A549 (cell line): ENCODE measurements around the gene NAV2. TPM values are rescaled to one million over a fixed set of nuclear protein-coding genes. Genes with fewer than 3 reads are reported as not detected.

Source experiments
- ATAC-seq, 2 experiments: fragments of 200-7000 bp in 1 of 2; fragments of >200 bp in 1 of 2; cut with Nextera tagmentation in 1 of 2; cut with Tn5 transposase in 1 of 2; 3 replicates each; pipeline versions ENCODE4 v1.8.0 to v1.9.1; 2018 to 2020; ENCODE audit warnings: mild to moderate bottlenecking in 1 of 2, moderate library complexity in 1 of 2
- CTCF ChIA-PET: fragments of 300-600 bp; sonication (Branson Sonifier 250); formaldehyde crosslinking; extraction: SDS; loops from one replicate; lab custom pipeline; 2021; ENCODE audit warnings: antibody characterized with exemption, inconsistent platforms; lab: Yijun Ruan, JAX
- POLR2A ChIA-PET: fragments of 350-600 bp; formaldehyde crosslinking; extraction: SDS; loops from one replicate; lab custom pipeline; 2021; ENCODE audit warnings: antibody characterized with exemption, inconsistent platforms; lab: Yijun Ruan, JAX
- DNase-seq, 2 experiments: peaks; one replicate each; pipeline versions ENCODE4 v3.0.0 to v3.0.0-alpha.2; 2011 to 2016; ENCODE audit warnings: low read depth in 1 of 2, low spot score in 1 of 2
- FAIRE-seq: peaks from 2 replicates; lab custom pipeline; 2011; peaks lifted over from hg19 to GRCh38; lab: Jason Lieb, UNC
- H3K27ac ChIP-seq, 2 experiments: fragments of >200 bp; sonication (Bioruptor Twin); formaldehyde crosslinking; 3 replicates each; pipeline ENCODE4 v1.5.1; 2016 to 2017
- H3K4me1 ChIP-seq: fragments of >200 bp; sonication (Bioruptor Twin); formaldehyde crosslinking; 3 replicates; pipeline ENCODE4 v1.6.1; 2016
- H3K4me2 ChIP-seq: fragments of >200 bp; sonication (Bioruptor Twin); formaldehyde crosslinking; 3 replicates; pipeline ENCODE4 v1.6.1; 2016
- H3K4me3 ChIP-seq: fragments of >200 bp; sonication (Bioruptor Twin); formaldehyde crosslinking; 3 replicates; pipeline ENCODE4 v1.5.1; 2016
- H3K9me3 ChIP-seq: fragments of >200 bp; sonication (Bioruptor Twin); formaldehyde crosslinking; 3 replicates; pipeline ENCODE4 v1.6.1; 2016
- ATOH8 ChIP-seq: fragments of 250-450 bp; sonication (Bioruptor Pico); IDR thresholded peaks from 2 replicates; pipeline ENCODE4 v1.5.0; 2020; ENCODE audit warnings: low read depth, mild to moderate bottlenecking, moderate library complexity
- BHLHE40 ChIP-seq: IDR thresholded peaks from 2 replicates; pipeline ENCODE4 v1.6.1; 2012; ENCODE audit warnings: low read depth, low read length, inconsistent platforms
- CBX8 ChIP-seq: fragments of 200-600 bp; sonication (generic); IDR thresholded peaks from 2 replicates; pipeline ENCODE4 v1.6.1; 2016
- CHD4 ChIP-seq: fragments of 200-600 bp; sonication (generic); IDR thresholded peaks from 2 replicates; pipeline ENCODE4 v1.6.1; 2016; ENCODE audit warnings: antibody characterized with exemption, mild to moderate bottlenecking, borderline replicate concordance
- EHMT2 ChIP-seq: fragments of 200-600 bp; sonication (generic); IDR thresholded peaks from 2 replicates; pipeline ENCODE4 v1.6.1; 2016; ENCODE audit warnings: antibody characterized with exemption, low read depth, mild to moderate bottlenecking, moderate library complexity
- ESRRA ChIP-seq: fragments of 150-350 bp; IDR thresholded peaks from 2 replicates; pipeline ENCODE4 v1.6.1; 2014; ENCODE audit warnings: mild to moderate bottlenecking, low read length, borderline replicate concordance
- FOSB ChIP-seq: fragments of 250-450 bp; sonication (Bioruptor Pico); IDR thresholded peaks from 2 replicates; pipeline ENCODE4 v1.5.0; 2020; ENCODE audit warnings: mild to moderate bottlenecking, moderate library complexity
- HOXA7 ChIP-seq: fragments of 250-450 bp; sonication (Bioruptor Pico); IDR thresholded peaks from 2 replicates; pipeline ENCODE4 v1.5.0; 2020; ENCODE audit warnings: mild to moderate bottlenecking, moderate library complexity
- JUN ChIP-seq, 2 experiments: fragments of >200 bp; sonication (Bioruptor Twin); formaldehyde crosslinking; IDR thresholded peaks; 2 replicates in 1 of 2; 3 replicates in 1 of 2; pipeline ENCODE4 v1.6.1; 2016 to 2017
- KDM1A ChIP-seq: fragments of 200-600 bp; sonication (generic); IDR thresholded peaks from 2 replicates; pipeline ENCODE4 v1.6.1; 2016; ENCODE audit warnings: low read depth, mild to moderate bottlenecking
- MAFK ChIP-seq: fragments of 450-650 bp; IDR thresholded peaks from 2 replicates; pipeline ENCODE4 v1.6.1; 2014; ENCODE audit not compliant: partially characterized antibody
- MAZ ChIP-seq: fragments of 150-350 bp; IDR thresholded peaks from 2 replicates; pipeline ENCODE4 v1.6.1; 2014; ENCODE audit warnings: antibody characterized with exemption, low read depth, low read length, borderline replicate concordance
- MYC ChIP-seq: IDR thresholded peaks from 2 replicates; pipeline ENCODE4 v1.6.1; 2012; ENCODE audit warnings: mild to moderate bottlenecking, inconsistent platforms, low read length, improper control_type of control experiment, borderline replicate concordance
- NR3C1 ChIP-seq: fragments of >200 bp; sonication (Bioruptor Twin); formaldehyde crosslinking; IDR thresholded peaks from 3 replicates; pipeline ENCODE4 v1.6.1; 2017
- POLR2A ChIP-seq: IDR thresholded peaks from 2 replicates; pipeline ENCODE4 v1.6.1; 2012; ENCODE audit warnings: mild to moderate bottlenecking, low read length
- POLR2AphosphoS2 ChIP-seq: conservative IDR thresholded peaks from 2 replicates; pipeline ENCODE4 v1.6.1; 2012; ENCODE audit warnings: low read length, improper control_type of control experiment, inconsistent platforms
- RCOR1 ChIP-seq: fragments of 150-350 bp; IDR thresholded peaks from 2 replicates; pipeline ENCODE4 v1.6.1; 2014; ENCODE audit warnings: antibody characterized with exemption, low read length, low read depth
- RFX5 ChIP-seq: fragments of 450-650 bp; IDR thresholded peaks from 2 replicates; pipeline ENCODE4 v1.7.1; 2014; ENCODE audit warnings: antibody characterized with exemption, mild to moderate bottlenecking, moderate library complexity
- SREBF2 ChIP-seq: fragments of 450-650 bp; IDR thresholded peaks from 2 replicates; pipeline ENCODE4 v1.6.1; 2014; ENCODE audit warnings: mild to moderate bottlenecking, moderate library complexity
- ZFP36 ChIP-seq: fragments of 450-650 bp; IDR thresholded peaks from 2 replicates; pipeline ENCODE4 v1.6.1; 2014; ENCODE audit warnings: borderline replicate concordance; ENCODE audit not compliant: partially characterized antibody
- ZNF302 ChIP-seq: fragments of 250-450 bp; sonication (Bioruptor Pico); IDR thresholded peaks from 2 replicates; pipeline ENCODE4 v1.9.0; 2021; ENCODE audit warnings: inconsistent platforms, mild to moderate bottlenecking, moderate library complexity
- ZSCAN20 ChIP-seq: fragments of 250-450 bp; sonication (Bioruptor Pico); IDR thresholded peaks from 2 replicates; pipeline ENCODE4 v1.8.0; 2022; ENCODE audit warnings: mild to moderate bottlenecking, moderate library complexity
- WGBS: methylation state at CpG from one replicate; pipeline ENCODE4 v1.1.6; 2017; ENCODE audit errors: missing lambda C conversion rate; 5-methylcytosine and 5-hydroxymethylcytosine counted together
- polyA plus RNA-seq, 4 experiments: library from polyadenylated mRNA; depleted of rRNA in 3 of 4; stranded (reverse); fragments of >200 nt; fragmentation: RNase III in 1 of 4; extraction: RNeasy Plus Mini Kit Qiagen cat#74134 plus additional on column Dnase treatment in 1 of 4; gene quantifications; 2 replicates in 3 of 4; 3 replicates in 1 of 4; pipeline ENCODE4 v1.2.3, GENCODE V29; 2011 to 2017
- TF ChIP-seq, protein P1 (sequence below): fragments of 450-650 bp; IDR thresholded peaks from 2 replicates; pipeline ENCODE4 v1.6.1; 2014; ENCODE audit warnings: antibody characterized with exemption
- TF ChIP-seq, protein P2 (sequence below): fragments of 250-450 bp; sonication (Bioruptor Pico); IDR thresholded peaks from 2 replicates; pipeline ENCODE4 v1.5.0; 2021; ENCODE audit warnings: mild to moderate bottlenecking, moderate library complexity, borderline replicate concordance
- TF ChIP-seq, protein P3 (sequence below): fragments of >200 bp; sonication (Bioruptor Twin); formaldehyde crosslinking; IDR thresholded peaks from 2 replicates; pipeline ENCODE4 v1.6.1; 2016
- TF ChIP-seq, protein P4 (sequence below): fragments of >200 bp; sonication (Bioruptor Twin); formaldehyde crosslinking; IDR thresholded peaks from 3 replicates; pipeline ENCODE4 v1.6.1; 2016

Gene NAV2
- polyA plus RNA-seq, 2 of the 4 experiments (the other 2 are of a cell fraction): 4.9 to 19.8 TPM

GRCh38 chr11:19704213-19704612, 8.4 kb upstream of the NAV2 start:
- no peak overlapping the region for H3K4me3 ChIP-seq
- no peak overlapping the region for H3K27ac ChIP-seq
- DNase-seq (no peak), ATAC-seq (no peak), FAIRE-seq (no peak)
- no peak overlapping the region for H3K4me2 ChIP-seq
- POLR2A ChIA-PET: no interaction called here
- no peak for TF ChIP-seq FOSB
- TF ChIP-seq MAZ: no peak
- no peak for TF ChIP-seq SREBF2
- TF ChIP-seq ATOH8 (CRISPR knock-in tag): no peak
- TF ChIP-seq, protein P1, sequence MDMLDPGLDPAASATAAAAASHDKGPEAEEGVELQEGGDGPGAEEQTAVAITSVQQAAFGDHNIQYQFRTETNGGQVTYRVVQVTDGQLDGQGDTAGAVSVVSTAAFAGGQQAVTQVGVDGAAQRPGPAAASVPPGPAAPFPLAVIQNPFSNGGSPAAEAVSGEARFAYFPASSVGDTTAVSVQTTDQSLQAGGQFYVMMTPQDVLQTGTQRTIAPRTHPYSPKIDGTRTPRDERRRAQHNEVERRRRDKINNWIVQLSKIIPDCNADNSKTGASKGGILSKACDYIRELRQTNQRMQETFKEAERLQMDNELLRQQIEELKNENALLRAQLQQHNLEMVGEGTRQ: no peak
- TF ChIP-seq CBX8: no peak
- TF ChIP-seq MYC: no peak
- TF ChIP-seq HOXA7 (CRISPR knock-in tag): no peak
- TF ChIP-seq, protein P2, sequence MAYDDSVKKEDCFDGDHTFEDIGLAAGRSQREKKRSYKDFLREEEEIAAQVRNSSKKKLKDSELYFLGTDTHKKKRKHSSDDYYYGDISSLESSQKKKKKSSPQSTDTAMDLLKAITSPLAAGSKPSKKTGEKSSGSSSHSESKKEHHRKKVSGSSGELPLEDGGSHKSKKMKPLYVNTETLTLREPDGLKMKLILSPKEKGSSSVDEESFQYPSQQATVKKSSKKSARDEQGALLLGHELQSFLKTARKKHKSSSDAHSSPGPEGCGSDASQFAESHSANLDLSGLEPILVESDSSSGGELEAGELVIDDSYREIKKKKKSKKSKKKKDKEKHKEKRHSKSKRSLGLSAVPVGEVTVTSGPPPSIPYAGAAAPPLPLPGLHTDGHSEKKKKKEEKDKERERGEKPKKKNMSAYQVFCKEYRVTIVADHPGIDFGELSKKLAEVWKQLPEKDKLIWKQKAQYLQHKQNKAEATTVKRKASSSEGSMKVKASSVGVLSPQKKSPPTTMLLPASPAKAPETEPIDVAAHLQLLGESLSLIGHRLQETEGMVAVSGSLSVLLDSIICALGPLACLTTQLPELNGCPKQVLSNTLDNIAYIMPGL (CRISPR knock-in tag): no peak
- TF ChIP-seq NR3C1: no peak
- no peak for TF ChIP-seq MAFK
- no peak for TF ChIP-seq RFX5
- no peak for TF ChIP-seq ZFP36
- no peak for TF ChIP-seq POLR2A
- no peak for TF ChIP-seq KDM1A
- TF ChIP-seq RCOR1: no peak
- TF ChIP-seq EHMT2: no peak
- no peak for TF ChIP-seq JUN (IDR thresholded peaks at IDR 0.05)
- no peak for TF ChIP-seq POLR2AphosphoS2
- no peaks in the 10 kb centered on the region for H3K9me3 ChIP-seq
- no peaks in the 10 kb centered on the region for H3K4me1 ChIP-seq
- 96% methylated on average over 1 of the region's 1 CpG for WGBS
- CTCF ChIA-PET: no interaction called here

DNA sequence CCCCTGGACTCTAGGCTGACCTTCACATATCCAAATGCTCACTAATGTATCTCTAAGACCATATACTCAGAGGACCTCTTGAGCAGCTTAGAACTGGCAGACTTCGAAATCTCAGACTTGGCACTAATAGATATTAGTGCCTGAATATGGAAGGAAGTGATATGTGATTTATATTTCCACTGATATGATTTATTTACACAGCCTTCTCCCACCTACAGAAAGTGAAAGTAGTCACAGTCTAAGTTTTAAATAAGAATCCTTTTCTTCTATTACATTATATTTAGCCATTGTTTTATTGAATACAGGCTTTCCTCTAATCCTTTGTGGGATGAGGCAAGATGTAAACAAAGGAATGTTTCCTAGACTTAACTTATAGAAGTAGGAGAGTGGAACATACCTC, 6.7 kb upstream of the NAV2 start:
- FAIRE-seq (no peak), DNase-seq (no peak), ATAC-seq (no peak)
- H3K4me3 ChIP-seq: no peak overlapping the region
- H3K4me2 ChIP-seq: no peak overlapping the region
- WGBS: 85% methylated on average over 1 of the region's 1 CpG
- H3K27ac ChIP-seq: no peak overlapping the region
- no peak for TF ChIP-seq FOSB
- H3K9me3 ChIP-seq: no peaks in the 10 kb centered on the region
- CTCF ChIA-PET: no interaction called here
- POLR2A ChIA-PET: no interaction called here
- no peaks in the 10 kb centered on the region for H3K4me1 ChIP-seq

GRCh38 chr11:19711911-19712280, 741 bp upstream of the NAV2 start:
- Histone ChIP-seq H3K4me1 (peaks cover 36% of the 10 kb centered on the region), H3K4me3 (peak overlapping the region; percentile 49), H3K9me3 (no peaks in the 10 kb centered on the region)
- whole genome bisulfite sequencing: 59% methylated on average over 16 of the region's 16 CpGs
- CTCF ChIA-PET: interaction anchor here (0.8 to 2.4 kb wide), 6 partner anchors 12 to 147 kb away, joined by 3 to 8 read pairs (median 4); no protein-coding TSS in a partner anchor
- peak; percentile 8 to 35; a peak in 5 of 6 replicates for ATAC-seq
- DNase-seq: no peak
- no peak for TF ChIP-seq ESRRA
- no peak for TF ChIP-seq ZNF302 (CRISPR knock-in tag)
- TF ChIP-seq, protein P3, sequence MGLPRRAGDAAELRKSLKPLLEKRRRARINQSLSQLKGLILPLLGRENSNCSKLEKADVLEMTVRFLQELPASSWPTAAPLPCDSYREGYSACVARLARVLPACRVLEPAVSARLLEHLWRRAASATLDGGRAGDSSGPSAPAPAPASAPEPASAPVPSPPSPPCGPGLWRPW: no peak
- TF ChIP-seq, protein P4, sequence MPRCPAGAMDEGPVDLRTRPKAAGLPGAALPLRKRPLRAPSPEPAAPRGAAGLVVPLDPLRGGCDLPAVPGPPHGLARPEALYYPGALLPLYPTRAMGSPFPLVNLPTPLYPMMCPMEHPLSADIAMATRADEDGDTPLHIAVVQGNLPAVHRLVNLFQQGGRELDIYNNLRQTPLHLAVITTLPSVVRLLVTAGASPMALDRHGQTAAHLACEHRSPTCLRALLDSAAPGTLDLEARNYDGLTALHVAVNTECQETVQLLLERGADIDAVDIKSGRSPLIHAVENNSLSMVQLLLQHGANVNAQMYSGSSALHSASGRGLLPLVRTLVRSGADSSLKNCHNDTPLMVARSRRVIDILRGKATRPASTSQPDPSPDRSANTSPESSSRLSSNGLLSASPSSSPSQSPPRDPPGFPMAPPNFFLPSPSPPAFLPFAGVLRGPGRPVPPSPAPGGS: no peak
- TF ChIP-seq BHLHE40: no peak
- TF ChIP-seq SREBF2: no peak
- no peak for TF ChIP-seq ZSCAN20
- TF ChIP-seq CHD4: no peak
- TF ChIP-seq, all 56 proteins: peak for 0
- H3K4me2 ChIP-seq: peak overlapping the region; percentile 87
- peak overlapping the region; percentile 82 to 87 for H3K27ac ChIP-seq
- POLR2A ChIA-PET: interaction anchor here (1.0 to 2.0 kb wide), 7 partner anchors 11 to 66 kb away, joined by 3 to 10 read pairs (median 4); no protein-coding TSS in a partner anchor
- FAIRE-seq: no peak
